Spinal cord (tissue), 10 donors: ENCODE measurements around the gene PTPN1. TPM values are rescaled to one million over a fixed set of nuclear protein-coding genes. Genes with fewer than 3 reads are reported as not detected.
"Not testable (repeated sequence)": the region's sequence is repeated elsewhere in the genome, so short reads cannot be mapped to it uniquely, and the experiment has no call there.

Source experiments
- DNase-seq, 6 donors: peaks; one replicate each; pipeline versions ENCODE4 v3.0.0 to v3.0.0-alpha.2; 2013 to 2015; ENCODE audit warnings: low spot score in 6 of 6, low read depth in 4 of 6
- H3K27ac ChIP-seq: one replicate; pipeline ENCODE4 v1.5.1; 2013; ENCODE audit warnings: low read depth, low read length, control low read depth
- H3K27me3 ChIP-seq: one replicate; pipeline ENCODE4 v1.6.1; 2013; ENCODE audit warnings: low read length; ENCODE audit not compliant: control insufficient read depth, insufficient read depth
- H3K36me3 ChIP-seq: one replicate; pipeline ENCODE4 v1.6.1; 2013; ENCODE audit warnings: low read length; ENCODE audit not compliant: control insufficient read depth, insufficient read depth
- H3K4me1 ChIP-seq: one replicate; pipeline ENCODE4 v1.6.1; 2013; ENCODE audit warnings: low read length; ENCODE audit not compliant: control insufficient read depth, insufficient read depth
- H3K4me3 ChIP-seq: one replicate; pipeline ENCODE4 v1.5.1; 2013; ENCODE audit warnings: low read depth, low read length, control low read depth
- H3K9me3 ChIP-seq: one replicate; pipeline ENCODE4 v1.6.1; 2013; ENCODE audit warnings: low read length; ENCODE audit not compliant: control insufficient read depth, insufficient read depth
- WGBS: methylation state at CpG from one replicate; pipeline ENCODE4 v1.1.5; 2013; ENCODE audit warnings: missing lambda C conversion rate; ENCODE audit not compliant: insufficient coverage; 5-methylcytosine and 5-hydroxymethylcytosine counted together
- polyA plus RNA-seq, 2 donors: library from polyadenylated mRNA; unstranded; fragments of 120-200 nt; gene quantifications; one replicate each; pipeline ENCODE4 v1.2.1, GENCODE V29; 2013; ENCODE audit not compliant: insufficient read length in 2 of 2
- total RNA-seq, 2 donors: library from RNA; depleted of rRNA in 1 of 2; stranded (reverse); fragments of 120-200 nt in 1 of 2; fragments of >200 nt in 1 of 2; gene quantifications; one replicate each; pipeline versions ENCODE4 v1.2.3 to v1.2.4, GENCODE V29; 2013 to 2014
- donor health status: healthy.

The PTPN1 gene
- total and polyA plus RNA-seq, 4 donors: 15.4 to 24.2 (median 22.7) TPM

DNA sequence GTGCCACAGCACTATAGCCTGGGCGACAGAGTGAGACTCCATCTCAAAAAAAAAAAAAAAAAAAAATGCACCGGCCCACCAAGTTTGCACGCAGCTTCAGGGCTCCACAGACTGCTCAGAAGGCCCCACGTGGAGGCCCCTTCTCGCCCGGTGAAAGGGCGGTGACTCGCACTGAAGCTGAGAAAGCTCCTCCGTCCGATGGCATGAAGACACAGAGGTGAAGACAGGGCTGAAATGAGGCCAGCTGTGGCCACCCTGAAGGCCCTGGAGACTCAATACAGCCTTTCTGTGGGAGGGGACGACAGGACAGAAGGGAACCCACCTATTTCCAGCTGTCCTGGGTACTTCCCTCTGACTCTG, 84.0 kb downstream of the PTPN1 start:
- 69% methylated on average over 10 of the region's 11 CpGs for WGBS
- peaks cover 4% of the 10 kb centered on the region for H3K27me3 ChIP-seq
- H3K36me3 ChIP-seq: peaks cover 32% of the 10 kb centered on the region
- no peak overlapping the region for H3K27ac ChIP-seq
- H3K4me3 ChIP-seq: no peak overlapping the region
- no peaks in the 10 kb centered on the region for H3K9me3 ChIP-seq
- no peak for DNase-seq
- H3K4me1 ChIP-seq: peaks cover 18% of the 10 kb centered on the region

GRCh38 chr20:50594591-50595432, 84.6 kb downstream of the PTPN1 start:
- Histone ChIP-seq H3K27me3 (peaks cover 4% of the 10 kb centered on the region), H3K36me3 (peaks cover 28% of the 10 kb centered on the region), H3K4me1 (peaks cover 18% of the 10 kb centered on the region), H3K27ac (no peak overlapping the region), H3K4me3 (no peak overlapping the region), H3K9me3 (no peaks in the 10 kb centered on the region)
- DNase-seq: no peak
- WGBS: 48% methylated on average over 14 of the region's 19 CpGs

DNA sequence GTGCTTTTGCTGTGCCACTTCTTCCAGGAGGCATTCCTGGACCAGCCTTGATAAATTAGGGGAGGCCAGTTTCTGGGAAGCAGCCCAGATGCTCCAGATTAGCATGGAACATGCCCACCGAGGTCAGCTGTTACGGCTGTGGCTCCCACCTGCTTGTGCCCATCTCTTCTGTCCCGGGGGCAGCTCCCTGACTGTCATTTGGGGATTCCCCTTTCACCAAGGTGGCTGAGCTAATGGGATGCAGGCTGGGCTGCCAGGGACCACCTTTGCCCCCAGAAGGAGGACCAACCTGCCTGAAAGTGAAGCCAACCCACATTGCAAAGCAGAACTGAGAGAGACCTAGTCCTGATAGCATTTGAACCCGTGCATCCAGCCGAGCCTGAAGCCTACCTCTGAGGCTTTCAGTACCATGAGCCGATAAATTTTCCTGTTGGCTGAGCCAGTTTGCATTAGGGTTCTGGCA, 85.3 kb downstream of the PTPN1 start:
- no peak overlapping the region for H3K4me3 ChIP-seq
- H3K4me1 ChIP-seq: peaks cover 18% of the 10 kb centered on the region
- 56% methylated on average over 6 of the region's 6 CpGs for whole genome bisulfite sequencing
- H3K27me3 ChIP-seq: peaks cover 4% of the 10 kb centered on the region
- no peak for DNase-seq
- no peaks in the 10 kb centered on the region for H3K9me3 ChIP-seq
- H3K27ac ChIP-seq: no peak overlapping the region
- H3K36me3 ChIP-seq: peaks cover 22% of the 10 kb centered on the region

- WGBS: 46% methylated on average over 12 of the region's 15 CpGs
- H3K27me3 ChIP-seq: peaks cover 4% of the 10 kb centered on the region
Measured at GRCh38 chr20:50595988-50596693, 86.0 kb downstream of the PTPN1 start.

GRCh38 chr20:50596694-50597021, 86.5 kb downstream of the PTPN1 start:
- H3K27ac ChIP-seq: no peak overlapping the region
- WGBS: 91% methylated on average over 6 of the region's 11 CpGs
- no peak overlapping the region for H3K4me3 ChIP-seq
- H3K36me3 ChIP-seq: peaks cover 22% of the 10 kb centered on the region
- no peak for DNase-seq
- H3K9me3 ChIP-seq: no peaks in the 10 kb centered on the region
- H3K4me1 ChIP-seq: peaks cover 18% of the 10 kb centered on the region
- H3K27me3 ChIP-seq: peaks cover 4% of the 10 kb centered on the region

More at GRCh38 chr20:50595988-50596693, 86.0 kb downstream of the PTPN1 start:
- Histone ChIP-seq H3K27ac (no peak overlapping the region), H3K9me3 (no peaks in the 10 kb centered on the region), H3K4me3 (no peak overlapping the region), H3K36me3 (peaks cover 20% of the 10 kb centered on the region), H3K4me1 (peaks cover 18% of the 10 kb centered on the region)
- DNase-seq: no peak

- peaks cover 11% of the 10 kb centered on the region for H3K4me1 ChIP-seq
- peaks cover 4% of the 10 kb centered on the region for H3K27me3 ChIP-seq
- peaks cover 26% of the 10 kb centered on the region for H3K36me3 ChIP-seq
- no peak overlapping the region for H3K27ac ChIP-seq
- no peak overlapping the region for H3K4me3 ChIP-seq
- no peak for DNase-seq
- no peaks in the 10 kb centered on the region for H3K9me3 ChIP-seq
- 86% methylated on average over 19 of the region's 22 CpGs for WGBS
Measured at GRCh38 chr20:50597406-50597969, 87.3 kb downstream of the PTPN1 start.

DNA sequence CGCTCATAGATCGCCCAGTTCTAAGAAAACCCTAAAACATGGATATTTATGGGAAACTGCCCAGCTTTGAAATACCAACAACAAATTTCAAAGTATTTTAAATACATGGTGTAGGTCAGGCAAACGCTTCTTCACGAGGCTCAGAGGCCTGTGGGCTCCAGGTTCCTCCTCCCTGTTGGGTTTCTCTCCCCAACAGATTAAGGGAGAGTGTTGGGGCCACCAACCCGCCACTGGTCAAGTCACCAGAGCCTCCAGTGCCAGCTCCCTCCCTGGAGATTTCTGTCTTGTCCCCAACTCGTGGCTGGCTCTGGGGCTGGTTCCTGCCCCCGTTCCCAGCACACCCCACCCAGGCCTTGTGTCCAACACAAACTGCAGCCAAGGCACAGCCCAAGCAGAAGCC, 87.9 kb downstream of the PTPN1 start:
- no peak for DNase-seq
- Histone ChIP-seq H3K27ac (no peak overlapping the region), H3K4me3 (no peak overlapping the region), H3K4me1 (peaks cover 5% of the 10 kb centered on the region), H3K36me3 (peaks cover 27% of the 10 kb centered on the region), H3K9me3 (no peaks in the 10 kb centered on the region), H3K27me3 (peaks cover 4% of the 10 kb centered on the region)
- WGBS: 60% methylated on average over 1 of the region's 7 CpGs

- not testable (repeated sequence) for DNase-seq, H3K4me3 ChIP-seq, H3K4me1 ChIP-seq, H3K27me3 ChIP-seq, H3K9me3 ChIP-seq, H3K27ac ChIP-seq
- H3K36me3 ChIP-seq: peaks cover 24% of the 10 kb centered on the region
- no CpG with 5 or more reads among the region's 5 CpGs for WGBS
Measured at GRCh38 chr20:50598768-50599167, 88.6 kb downstream of the PTPN1 start.

GRCh38 chr20:50600281-50600895, 90.2 kb downstream of the PTPN1 start:
- Histone ChIP-seq H3K4me3 (no peak overlapping the region), H3K27ac (no peak overlapping the region), H3K9me3 (no peaks in the 10 kb centered on the region), H3K4me1 (peaks cover 5% of the 10 kb centered on the region), H3K27me3 (peaks cover 4% of the 10 kb centered on the region), H3K36me3 (peaks cover 25% of the 10 kb centered on the region)
- 88% methylated on average over 7 of the region's 12 CpGs for WGBS
- DNase-seq: no peak
